ENCODE results near the gene COQ5.

Gene COQ5, protein sequence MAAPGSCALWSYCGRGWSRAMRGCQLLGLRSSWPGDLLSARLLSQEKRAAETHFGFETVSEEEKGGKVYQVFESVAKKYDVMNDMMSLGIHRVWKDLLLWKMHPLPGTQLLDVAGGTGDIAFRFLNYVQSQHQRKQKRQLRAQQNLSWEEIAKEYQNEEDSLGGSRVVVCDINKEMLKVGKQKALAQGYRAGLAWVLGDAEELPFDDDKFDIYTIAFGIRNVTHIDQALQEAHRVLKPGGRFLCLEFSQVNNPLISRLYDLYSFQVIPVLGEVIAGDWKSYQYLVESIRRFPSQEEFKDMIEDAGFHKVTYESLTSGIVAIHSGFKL
- total RNA-seq, result 6.0 to 26.7 (median 20.4) reads per million in 9 experiments

DNA sequence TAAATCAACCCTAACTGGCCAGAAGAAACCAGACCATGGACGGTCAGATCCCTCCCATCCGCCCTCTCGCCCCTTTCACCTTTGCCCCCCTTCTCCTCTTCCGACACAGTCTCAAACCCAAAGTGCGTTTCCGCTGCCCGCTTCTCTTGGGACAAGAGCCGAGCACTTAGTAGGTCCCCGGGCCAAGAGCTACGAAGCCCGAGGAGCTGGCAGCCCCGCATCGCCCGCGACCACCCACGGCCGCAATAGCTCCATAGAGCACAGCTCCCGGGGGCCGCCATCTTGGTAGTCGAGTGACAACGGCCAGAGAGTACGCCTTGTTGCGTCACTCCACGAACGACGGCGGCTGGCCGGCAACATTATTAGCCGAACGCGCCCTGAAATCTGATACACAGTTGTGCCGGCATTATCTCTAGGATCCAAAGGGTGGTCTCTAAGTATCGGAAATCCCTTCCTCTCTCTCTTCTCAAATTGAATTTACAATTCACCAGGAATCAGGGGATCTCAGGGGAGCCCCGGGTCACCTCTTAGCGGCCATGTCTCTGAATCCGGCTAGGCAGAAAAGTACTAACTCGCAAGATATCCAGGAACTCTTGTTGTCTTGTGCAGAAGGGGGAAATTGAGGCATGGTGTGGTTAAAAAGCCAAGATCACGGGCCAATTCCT lies at the start of gene COQ5:
Gene COQ5 (minus strand): TSS at position 298 of the 665 bp plus-strand sequence. CDS start 17 bp downstream, at position 281.
- Mint-ChIP-seq H3K4me1 (ENCODE audit: low read depth in 2 of 2) (peaks cover 13 to 15% of the 10 kb centered on the region in 2 donors), H3K36me3 (ENCODE audit: insufficient read depth) (peaks cover 17% of the 10 kb centered on the region), H3K27me3 (no peaks in the 10 kb centered on the region), H3K9me3 (no peaks in the 10 kb centered on the region), H3K4me3 (peak within 1 kb of the TSS; percentile 99 to 100), H3K27ac (peak within 1 kb of the TSS; percentile 98 to 100)
- peak; percentile 75 to 80 (median 75) for DNase-seq
- ATAC-seq (replicated peaks), result peak; percentile 98

DNA sequence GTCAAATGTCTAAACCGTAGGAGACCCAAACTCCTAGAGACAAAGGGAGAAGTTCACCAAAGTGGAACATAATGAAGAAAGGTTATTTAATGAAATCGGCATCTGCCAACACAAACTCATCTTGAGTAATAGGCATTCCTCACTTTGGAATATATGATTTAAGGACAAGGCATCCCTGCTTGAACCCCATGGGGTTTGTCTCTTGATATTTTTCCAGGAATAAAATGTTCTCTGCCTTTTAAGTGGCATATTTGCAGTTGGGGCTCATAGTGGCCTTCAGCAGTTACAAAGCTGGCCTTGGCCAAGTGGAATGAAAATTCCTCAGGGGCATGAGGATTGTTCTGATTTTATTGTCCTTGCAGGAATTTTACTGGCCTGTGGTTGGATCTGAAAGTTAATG lies 45.1 kb upstream of the COQ5 start:
- Mint-ChIP-seq H3K4me3 (no peak overlapping the region), H3K27ac (peak overlapping the region in 1 of 2 donors; percentile 70), H3K36me3 (ENCODE audit: insufficient read depth) (peaks cover 98% of the 10 kb centered on the region), H3K4me1 (ENCODE audit: low read depth in 2 of 2) (peaks cover 0 to 4% of the 10 kb centered on the region in 2 donors), H3K27me3 (no peaks in the 10 kb centered on the region), H3K9me3 (no peaks in the 10 kb centered on the region)
- no peak for DNase-seq
- no peak for ATAC-seq (replicated peaks)

DNA sequence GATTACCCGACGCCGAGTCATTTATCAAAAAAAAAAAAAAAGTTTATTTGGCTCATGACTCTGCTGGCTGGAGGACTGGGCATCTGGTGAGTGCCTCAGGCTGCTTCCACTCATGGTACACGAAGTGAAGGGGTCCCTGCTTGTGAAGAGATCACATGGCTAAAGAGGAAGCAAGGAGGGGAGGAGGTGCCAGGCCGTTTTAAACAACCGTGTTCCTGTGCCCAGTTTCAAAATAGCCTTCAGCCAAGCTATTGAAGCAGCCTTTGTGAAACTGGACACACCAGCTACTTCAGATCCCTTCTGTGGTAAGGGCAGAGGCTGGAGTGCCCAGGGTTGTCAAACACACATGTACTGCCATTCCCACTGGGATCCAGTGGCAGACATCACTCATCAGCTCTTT lies 44.6 kb upstream of the COQ5 start:
- no peaks in the 10 kb centered on the region for H3K9me3 Mint-ChIP-seq
- H3K27me3 Mint-ChIP-seq, result no peaks in the 10 kb centered on the region
- peaks cover 98% of the 10 kb centered on the region for H3K36me3 Mint-ChIP-seq (ENCODE audit: insufficient read depth)
- no peak overlapping the region for H3K4me3 Mint-ChIP-seq
- ATAC-seq (replicated peaks), result no peak
- no peak for DNase-seq
- H3K27ac Mint-ChIP-seq, result peak overlapping the region in 1 of 2 donors; percentile 70
- peaks cover 0 to 4% of the 10 kb centered on the region in 2 donors for H3K4me1 Mint-ChIP-seq (ENCODE audit: low read depth in 2 of 2)

DNA sequence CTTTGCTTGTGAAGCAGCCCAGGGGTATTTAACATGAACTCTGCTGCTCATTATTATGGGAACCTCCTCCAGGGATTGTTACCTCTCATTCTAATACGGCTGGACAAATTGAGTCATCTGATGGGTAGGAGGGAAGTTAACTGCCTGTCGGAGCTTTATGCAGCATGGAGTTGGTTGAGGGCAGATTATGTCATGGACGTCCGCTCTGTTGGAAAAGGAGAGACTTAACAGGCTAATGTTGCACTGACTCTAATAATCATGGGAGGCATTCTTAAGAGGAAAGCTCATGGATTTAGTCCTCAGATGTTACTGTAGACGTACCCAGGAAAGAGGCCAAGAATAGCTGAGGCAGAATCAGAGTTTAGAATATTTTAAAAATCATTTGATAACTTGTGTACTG lies 42.3 kb upstream of the COQ5 start:
- Mint-ChIP-seq H3K27ac (peak overlapping the region in 1 of 2 donors; percentile 56), H3K27me3 (no peaks in the 10 kb centered on the region), H3K4me1 (ENCODE audit: low read depth in 2 of 2) (peaks cover 0 to 4% of the 10 kb centered on the region in 2 donors), H3K9me3 (no peaks in the 10 kb centered on the region), H3K4me3 (no peak overlapping the region), H3K36me3 (ENCODE audit: insufficient read depth) (peaks cover 99% of the 10 kb centered on the region)
- ATAC-seq (replicated peaks) (no peak), DNase-seq (no peak)

DNA sequence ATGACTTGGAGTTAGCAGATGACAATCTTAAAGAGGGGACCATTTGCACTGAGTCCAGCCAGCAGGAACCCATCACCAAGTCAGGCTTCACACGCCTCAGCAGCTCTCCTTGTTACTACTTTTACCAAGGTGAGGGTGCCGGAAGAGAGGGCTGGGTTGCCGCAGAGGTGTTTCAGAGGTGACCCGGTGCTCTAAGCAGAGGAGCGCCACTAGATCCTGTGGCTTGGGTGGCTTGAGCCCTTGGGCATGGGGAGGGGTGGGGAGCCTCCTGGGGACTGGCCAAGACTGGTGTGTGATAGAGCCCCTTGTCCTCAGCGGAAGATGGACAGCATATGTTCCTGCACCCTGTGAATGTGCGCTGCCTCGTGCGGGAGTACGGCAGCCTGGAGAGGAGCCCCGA lies 34.5 kb upstream of the COQ5 start:
- Mint-ChIP-seq H3K4me3 (no peak overlapping the region), H3K27ac (peak overlapping the region in 1 of 2 donors; percentile 57), H3K9me3 (no peaks in the 10 kb centered on the region), H3K4me1 (ENCODE audit: low read depth in 2 of 2) (peaks cover 1 to 7% of the 10 kb centered on the region in 2 donors), H3K27me3 (no peaks in the 10 kb centered on the region), H3K36me3 (ENCODE audit: insufficient read depth) (peaks cover 100% of the 10 kb centered on the region)
- ATAC-seq (replicated peaks) (no peak), DNase-seq (no peak)

DNA sequence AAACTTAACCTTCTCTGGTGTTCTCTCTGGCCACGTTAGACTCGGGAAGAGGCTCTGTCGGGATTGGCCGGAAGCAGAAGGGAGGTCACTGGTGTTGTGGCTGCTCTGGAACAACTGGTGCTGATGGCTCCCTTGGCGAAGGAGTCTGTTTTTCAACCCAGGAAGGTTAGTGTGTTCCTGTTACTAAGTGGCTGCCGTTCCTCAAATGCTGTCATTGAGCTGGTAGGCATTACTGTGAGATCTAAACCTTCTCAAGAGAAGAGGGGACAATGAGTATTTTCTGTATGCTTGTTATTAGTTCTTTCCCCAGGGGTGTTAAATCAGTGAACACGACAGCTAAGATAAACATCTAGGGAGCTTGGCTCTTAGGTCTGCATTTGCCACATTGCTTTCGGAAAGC lies 33.9 kb upstream of the COQ5 start:
- Mint-ChIP-seq H3K9me3 (no peaks in the 10 kb centered on the region), H3K4me1 (ENCODE audit: low read depth in 2 of 2) (peaks cover 1 to 7% of the 10 kb centered on the region in 2 donors), H3K27me3 (no peaks in the 10 kb centered on the region), H3K27ac (peak overlapping the region in 1 of 2 donors; percentile 57), H3K36me3 (ENCODE audit: insufficient read depth) (peaks cover 100% of the 10 kb centered on the region), H3K4me3 (no peak overlapping the region)
- DNase-seq (no peak), ATAC-seq (replicated peaks) (no peak)

DNA sequence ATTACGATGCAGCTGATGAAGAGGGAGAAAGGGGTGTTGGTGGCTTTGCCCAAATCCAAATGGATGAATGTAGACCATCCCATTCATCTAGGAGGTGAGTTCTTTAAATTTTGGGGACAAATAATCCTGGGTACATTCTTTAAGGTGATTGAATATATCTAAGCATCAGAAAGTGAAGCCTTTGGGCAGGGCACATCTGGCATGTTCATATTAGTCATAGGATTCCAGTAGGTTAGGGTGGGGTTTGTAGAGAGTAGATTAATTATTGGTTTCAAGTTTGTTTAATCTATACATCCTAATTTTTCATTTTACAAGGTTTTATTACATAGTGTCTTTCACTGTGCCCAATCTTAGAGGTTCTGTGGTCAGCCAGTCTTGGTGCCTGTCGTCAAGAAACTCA lies 28.6 kb upstream of the COQ5 start:
- Mint-ChIP-seq H3K27ac (no peak overlapping the region), H3K27me3 (no peaks in the 10 kb centered on the region), H3K4me1 (ENCODE audit: low read depth in 2 of 2) (peaks cover 0 to under 1% of the 10 kb centered on the region in 2 donors), H3K36me3 (ENCODE audit: insufficient read depth) (peaks cover 100% of the 10 kb centered on the region), H3K9me3 (no peaks in the 10 kb centered on the region), H3K4me3 (no peak overlapping the region)
- no peak for DNase-seq
- ATAC-seq (replicated peaks), result no peak

DNA sequence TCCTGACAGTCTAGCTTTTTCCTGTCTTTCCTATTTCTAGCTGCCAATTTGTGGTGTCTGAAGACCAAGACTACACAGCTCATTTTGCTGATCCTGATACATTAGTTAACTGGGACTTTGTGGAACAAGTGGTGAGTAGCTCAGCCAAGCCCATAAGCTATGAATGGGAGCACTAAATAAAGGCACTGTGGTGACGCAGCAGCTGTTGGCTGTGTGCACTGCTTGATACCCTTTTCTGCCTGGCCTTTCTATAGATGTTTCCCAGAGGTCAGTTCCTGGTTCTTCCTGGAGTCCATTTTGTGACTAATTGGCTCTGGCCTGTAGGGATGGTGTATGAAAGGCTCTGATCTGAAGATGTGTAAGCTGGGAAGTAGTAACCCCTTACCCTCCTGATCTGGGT lies 25.7 kb upstream of the COQ5 start:
- Mint-ChIP-seq H3K4me1 (ENCODE audit: low read depth in 2 of 2) (no peaks in the 10 kb centered on the region), H3K36me3 (ENCODE audit: insufficient read depth) (peaks cover 86% of the 10 kb centered on the region), H3K27me3 (no peaks in the 10 kb centered on the region), H3K27ac (no peak overlapping the region), H3K9me3 (no peaks in the 10 kb centered on the region), H3K4me3 (no peak overlapping the region)
- ATAC-seq (replicated peaks) (no peak), DNase-seq (no peak)

DNA sequence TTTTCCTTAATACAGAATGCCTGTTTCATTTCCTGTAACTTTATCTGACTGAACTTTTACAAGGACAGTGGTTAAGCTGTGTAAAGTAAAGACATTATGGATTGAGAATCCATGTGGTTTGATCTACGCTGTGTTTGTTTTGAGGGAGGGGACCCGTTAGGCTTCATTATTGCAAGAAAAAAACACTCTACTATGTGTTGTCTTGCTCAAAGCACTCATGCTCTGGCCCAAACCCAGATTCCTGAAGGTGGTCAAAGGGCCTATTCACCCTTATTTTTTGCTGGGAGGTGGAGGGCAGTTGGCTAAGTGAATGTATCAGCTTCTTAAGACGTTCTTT lies 17.1 kb upstream of the COQ5 start:
- Mint-ChIP-seq H3K27ac (no peak overlapping the region), H3K4me1 (ENCODE audit: low read depth in 2 of 2) (peaks cover 5 to 11% of the 10 kb centered on the region in 2 donors)
- no peak for ATAC-seq (replicated peaks)

DNA sequence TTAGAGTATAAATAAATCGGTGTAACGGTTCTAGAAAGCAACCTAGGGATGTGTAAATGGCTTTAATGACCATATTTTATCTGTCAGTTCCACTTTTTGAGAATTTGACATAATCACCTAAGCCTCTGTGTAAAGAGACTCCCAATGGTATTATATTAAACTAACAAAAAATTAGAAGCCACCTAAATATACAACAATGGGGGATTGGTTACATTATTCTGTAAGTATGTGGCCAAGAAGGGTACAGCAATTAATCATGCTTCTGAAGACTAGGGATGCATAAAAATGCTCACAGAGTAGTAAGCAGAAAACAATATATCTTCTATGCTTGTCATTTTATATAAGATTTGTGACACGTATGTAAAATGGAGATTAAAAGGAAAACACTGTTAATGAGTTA lies 15.7 kb upstream of the COQ5 start:
- no peaks in the 10 kb centered on the region for H3K9me3 Mint-ChIP-seq
- ATAC-seq (replicated peaks), result no peak
- no peaks in the 10 kb centered on the region for H3K27me3 Mint-ChIP-seq
- no peak overlapping the region for H3K4me3 Mint-ChIP-seq
- peaks cover 38% of the 10 kb centered on the region for H3K36me3 Mint-ChIP-seq (ENCODE audit: insufficient read depth)
- peaks cover 5 to 15% of the 10 kb centered on the region in 2 donors for H3K4me1 Mint-ChIP-seq (ENCODE audit: low read depth in 2 of 2)
- DNase-seq, result no peak
- peak overlapping the region in 1 of 2 donors; percentile 68 for H3K27ac Mint-ChIP-seq

More for the DNA sequence above, 17.1 kb upstream of the COQ5 start:
- H3K36me3 Mint-ChIP-seq (ENCODE audit: insufficient read depth), result peaks cover 34% of the 10 kb centered on the region
- H3K9me3 Mint-ChIP-seq, result no peaks in the 10 kb centered on the region
- H3K27me3 Mint-ChIP-seq, result no peaks in the 10 kb centered on the region
- DNase-seq, result no peak
- no peak overlapping the region for H3K4me3 Mint-ChIP-seq

DNA sequence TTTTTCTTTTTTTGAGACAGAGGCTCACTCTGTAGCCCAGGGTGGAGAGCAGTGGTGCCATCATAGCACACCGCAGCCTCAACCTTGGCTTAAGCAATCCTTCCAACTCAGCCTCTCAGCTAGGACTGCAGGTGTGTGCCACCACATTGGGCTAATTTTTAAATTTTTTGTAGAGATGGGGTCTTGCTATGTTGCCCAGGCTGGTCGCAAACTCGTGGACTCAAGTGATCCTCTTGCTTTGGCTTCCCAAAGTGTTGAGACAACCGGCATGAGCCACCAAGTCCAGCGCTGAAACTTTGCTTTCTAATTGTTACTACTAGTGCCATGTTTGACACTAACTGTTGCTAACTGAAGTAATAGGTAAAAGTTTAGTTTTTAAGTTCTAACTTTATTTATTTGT lies 13.2 kb upstream of the COQ5 start:
- H3K36me3 Mint-ChIP-seq (ENCODE audit: insufficient read depth), result peaks cover 38% of the 10 kb centered on the region
- peaks cover 30 to 34% of the 10 kb centered on the region in 2 donors for H3K4me1 Mint-ChIP-seq (ENCODE audit: low read depth in 2 of 2)
- H3K27me3 Mint-ChIP-seq, result no peaks in the 10 kb centered on the region
- ATAC-seq (replicated peaks), result no peak
- DNase-seq, result no peak
- H3K4me3 Mint-ChIP-seq, result peak overlapping the region in 1 of 2 donors; percentile 55
- H3K9me3 Mint-ChIP-seq, result no peaks in the 10 kb centered on the region
- H3K27ac Mint-ChIP-seq, result peak overlapping the region in 1 of 2 donors; percentile 81

DNA sequence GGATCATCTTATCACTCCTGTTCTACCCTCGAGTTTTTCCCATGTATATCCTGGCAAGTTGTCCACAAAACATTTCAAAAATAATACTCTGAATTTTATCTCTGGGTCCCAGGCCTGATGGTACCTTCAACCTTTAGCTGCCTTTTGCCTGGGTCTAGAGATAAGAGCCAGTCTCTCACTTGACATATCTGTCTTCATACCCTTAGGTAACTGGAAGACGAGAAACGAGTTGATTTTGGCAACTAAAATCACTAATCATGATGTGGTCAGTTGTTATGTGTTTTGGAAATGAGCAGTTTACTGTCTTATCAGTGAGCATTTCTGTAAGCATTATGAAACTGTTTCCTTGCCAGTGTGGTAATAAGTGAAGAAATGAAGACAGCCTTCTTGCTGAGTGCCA lies 11.5 kb upstream of the COQ5 start:
- Mint-ChIP-seq H3K4me3 (peak overlapping the region; percentile 9 to 34), H3K4me1 (ENCODE audit: low read depth in 2 of 2) (peaks cover 45 to 49% of the 10 kb centered on the region in 2 donors), H3K9me3 (no peaks in the 10 kb centered on the region), H3K27me3 (no peaks in the 10 kb centered on the region), H3K36me3 (ENCODE audit: insufficient read depth) (peaks cover 42% of the 10 kb centered on the region), H3K27ac (peak overlapping the region; percentile 6 to 65)
- DNase-seq, result no peak
- no peak for ATAC-seq (replicated peaks)

DNA sequence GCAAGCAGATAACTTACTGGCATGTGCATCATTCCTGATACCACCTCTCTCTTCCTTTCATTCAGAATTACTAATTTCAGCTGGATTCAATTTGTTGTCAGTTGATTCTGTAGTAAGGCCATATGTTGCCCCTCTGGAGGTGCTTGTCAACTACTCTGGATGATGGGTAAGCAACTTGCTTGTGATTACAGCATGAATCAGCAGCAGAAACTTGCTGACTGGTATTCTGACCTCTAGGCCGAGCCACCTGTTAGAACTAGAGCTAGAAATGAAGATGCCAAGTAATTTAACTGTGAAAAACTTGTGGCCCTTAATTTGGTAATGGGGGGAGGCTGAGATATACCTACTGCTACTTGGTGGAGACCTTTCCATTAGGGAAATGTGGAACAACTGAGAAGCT lies 10.3 kb upstream of the COQ5 start:
- no peak for DNase-seq
- Mint-ChIP-seq H3K27ac (peak overlapping the region; percentile 59 to 72), H3K9me3 (no peaks in the 10 kb centered on the region), H3K4me3 (peak overlapping the region; percentile 98 to 99), H3K4me1 (ENCODE audit: low read depth in 2 of 2) (peaks cover 44 to 47% of the 10 kb centered on the region in 2 donors), H3K36me3 (ENCODE audit: insufficient read depth) (peaks cover 43% of the 10 kb centered on the region), H3K27me3 (no peaks in the 10 kb centered on the region)
- no peak for ATAC-seq (replicated peaks)

Data from effector memory CD8-positive, alpha-beta T cell (primary cell).